Stimulated activated CD8-positive, alpha-beta memory T cell treated with anti-CD3 and anti-CD28 coated beads, Interleukin-4, amount 100 ng/mL, for 4 hours (primary cell): ENCODE measurements around the gene ERP44.
A peak's percentile ranks its signal among the peaks of the same experiment; 100 is the strongest.
"Not testable (repeated sequence)": the region's sequence is repeated elsewhere in the genome, so short reads cannot be mapped to it uniquely, and the experiment has no call there.

Experiments used
- DNase-seq, 2 donors: peaks; one replicate each; pipeline ENCODE4 v3.0.0-alpha.2; 2020; ENCODE audit warnings: low read depth in 2 of 2, low spot score in 1 of 2

ERP44 gene

DNA sequence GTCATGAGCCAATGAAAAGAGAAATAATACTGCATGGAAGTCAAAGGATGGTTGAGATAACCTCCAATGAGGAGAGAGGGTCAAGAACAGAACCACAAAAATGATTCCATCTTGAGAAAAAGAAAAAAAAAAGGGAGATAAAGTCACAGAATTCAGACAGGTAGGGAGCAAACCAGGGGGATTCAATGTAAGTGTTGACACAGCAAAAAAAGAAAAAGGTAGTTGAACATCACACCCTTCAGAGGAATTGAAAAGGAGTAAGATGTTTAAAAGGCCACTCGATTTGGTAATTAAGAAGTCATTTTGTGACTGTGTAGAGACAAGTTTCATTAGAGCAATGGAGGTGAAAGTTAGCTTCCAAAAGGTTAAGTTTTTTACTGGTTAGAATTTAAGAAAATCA, 79.3 kb downstream of the ERP44 start:
- DNase-seq = no peak

DNA sequence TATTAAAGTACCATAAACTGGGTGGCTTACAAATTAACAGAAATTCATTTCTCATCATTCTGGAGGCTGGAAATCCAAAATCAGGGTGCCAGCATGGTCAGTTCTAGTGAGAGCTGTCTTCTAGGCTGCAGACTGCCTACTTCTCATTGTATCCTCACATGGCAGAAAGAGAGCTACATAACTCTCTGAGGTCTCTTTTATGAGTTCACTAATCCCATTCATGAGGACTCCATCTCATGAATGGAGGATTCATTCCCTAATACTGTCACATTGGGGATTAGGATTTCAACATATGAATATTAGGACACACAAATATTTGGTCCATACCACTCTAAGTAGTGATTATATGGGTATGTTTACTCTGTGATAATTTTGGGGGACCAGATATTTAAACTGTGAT, 84.0 kb downstream of the ERP44 start:
- DNase-seq = no peak

GRCh38 chr9:100013573-100013972, 85.2 kb downstream of the ERP44 start:
- no peak for DNase-seq

GRCh38 chr9:100012279-100012678, 86.5 kb downstream of the ERP44 start:
- no peak for DNase-seq

- peak; percentile 6 to 7 for DNase-seq
These were observed 87.6 kb downstream of the ERP44 start for GRCh38 chr9:100011062-100011681.

- no peak for DNase-seq
These were observed 99.0 kb downstream of the ERP44 start for GRCh38 chr9:99999797-100000196.

DNA sequence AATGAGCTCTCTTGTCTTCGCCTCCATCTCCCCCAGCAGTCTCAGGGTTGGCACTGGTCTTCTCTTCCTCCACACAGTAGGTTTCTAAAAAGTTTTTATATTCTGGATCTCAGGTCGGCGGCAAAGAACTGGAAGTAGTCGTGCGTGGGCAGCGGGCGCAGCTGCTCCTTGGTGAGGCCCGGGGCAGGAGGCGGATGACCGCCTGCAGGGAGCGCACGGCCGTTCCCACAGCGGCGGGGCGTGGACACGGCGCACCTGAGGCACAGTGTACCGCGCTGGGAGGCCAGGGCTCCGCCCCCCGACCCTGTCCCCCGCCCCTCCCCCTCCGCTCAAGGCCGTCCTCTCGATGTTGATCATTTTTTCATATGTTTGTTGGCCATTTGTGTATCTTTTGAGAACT, 99.9 kb downstream of the ERP44 start:
- DNase-seq = no peak

DNA sequence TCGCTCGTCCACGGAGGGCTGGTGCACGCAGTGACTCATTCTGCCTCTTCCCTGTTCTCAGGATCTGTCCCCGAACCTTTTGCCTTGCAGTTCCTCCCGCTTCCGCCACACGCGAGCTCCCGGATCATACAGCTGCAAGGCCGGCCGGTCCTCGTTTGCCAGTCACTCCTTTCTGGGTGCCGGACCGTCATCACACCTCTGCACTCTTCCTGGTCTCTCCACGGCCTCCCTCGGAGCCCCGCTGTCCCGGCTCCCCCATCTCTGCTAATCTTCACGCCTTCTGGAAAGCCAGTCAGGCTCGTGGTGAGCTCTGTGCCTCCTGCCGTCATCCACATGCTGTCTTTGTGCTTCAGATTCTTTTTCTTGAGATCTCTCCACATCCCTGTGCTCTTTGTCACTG, 100.5 kb downstream of the ERP44 start:
- DNase-seq = no peak

GRCh38 chr9:99990508-99990907, 108.3 kb downstream of the ERP44 start:
- DNase-seq = not testable (repeated sequence)

DNA sequence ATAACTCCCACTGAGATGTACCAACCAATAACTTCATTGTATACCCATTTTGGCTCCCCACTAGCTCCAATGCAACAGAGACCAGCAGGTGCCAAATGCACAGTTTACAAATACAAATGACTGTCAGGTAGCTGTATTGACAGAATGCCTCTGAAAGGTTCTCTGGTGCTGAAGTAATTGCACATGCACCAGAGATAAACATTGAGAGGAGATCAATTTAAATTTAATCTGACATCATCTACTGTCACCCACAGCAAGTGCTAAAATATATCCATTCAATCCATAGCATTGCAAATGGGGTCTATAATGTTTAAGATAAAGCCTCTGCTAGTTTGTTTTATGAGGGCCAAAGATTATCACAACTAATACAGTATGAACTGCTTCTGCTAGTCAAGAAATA, 112.2 kb downstream of the ERP44 start:
- no peak for DNase-seq

DNA sequence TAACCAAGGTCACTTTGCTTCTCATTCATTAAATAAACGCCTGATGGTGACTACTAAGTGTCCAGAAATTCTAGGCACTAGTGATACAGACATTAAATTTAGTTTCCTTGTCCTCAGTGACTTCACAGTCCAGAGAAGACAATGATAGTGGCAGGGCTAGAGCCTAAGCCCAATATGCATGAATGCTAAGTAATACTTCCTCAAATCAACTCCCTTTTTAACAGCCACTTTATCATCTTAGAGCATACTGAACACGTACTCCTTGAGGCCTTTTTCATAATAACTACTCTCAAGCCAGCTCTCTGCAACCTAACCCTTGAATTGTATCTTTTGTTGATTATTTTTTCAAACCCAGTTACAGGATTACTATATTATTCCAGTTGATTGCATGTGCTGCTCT, 118.2 kb downstream of the ERP44 start:
- no peak for DNase-seq

- no peak for DNase-seq
These were observed 120.6 kb downstream of the ERP44 start for GRCh38 chr9:99978221-99978620.

DNA sequence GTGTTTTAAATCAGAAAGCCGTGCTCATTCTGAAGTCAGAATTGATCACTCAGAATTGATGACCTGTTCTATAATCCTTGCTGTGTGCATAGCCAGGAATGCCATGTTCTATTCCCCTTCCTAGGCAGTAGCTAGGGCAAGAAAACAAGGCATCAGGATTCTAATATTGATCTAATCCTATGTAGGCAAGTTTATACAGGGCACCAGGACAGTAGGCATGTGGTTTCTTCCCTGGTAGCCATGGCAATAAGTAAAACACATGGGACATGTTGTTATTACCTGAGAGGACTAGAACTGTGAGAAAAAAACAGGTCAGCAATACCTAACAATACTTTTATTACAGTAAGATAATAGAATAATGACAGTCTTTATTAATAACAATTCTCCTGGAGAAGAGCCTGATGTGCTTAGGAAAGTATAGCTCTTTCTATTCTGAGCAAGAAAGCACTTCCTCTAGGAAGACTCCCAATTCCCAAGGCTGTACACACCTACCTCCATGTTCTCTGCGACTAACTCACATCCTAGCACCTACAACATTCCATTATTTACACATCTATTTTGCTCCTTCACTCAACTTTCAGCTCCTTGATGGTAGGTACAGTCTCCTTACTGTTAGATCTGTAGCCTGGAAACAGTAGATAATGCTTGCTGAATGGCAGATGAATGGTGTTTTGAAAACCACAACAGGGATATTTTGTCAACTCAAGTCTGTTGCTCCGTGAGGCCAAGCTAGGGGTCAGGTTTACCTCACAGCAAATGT, 121.6 kb downstream of the ERP44 start:
- DNase-seq = no peak

GRCh38 chr9:99973455-99973854, 125.3 kb downstream of the ERP44 start:
- DNase-seq = no peak

DNA sequence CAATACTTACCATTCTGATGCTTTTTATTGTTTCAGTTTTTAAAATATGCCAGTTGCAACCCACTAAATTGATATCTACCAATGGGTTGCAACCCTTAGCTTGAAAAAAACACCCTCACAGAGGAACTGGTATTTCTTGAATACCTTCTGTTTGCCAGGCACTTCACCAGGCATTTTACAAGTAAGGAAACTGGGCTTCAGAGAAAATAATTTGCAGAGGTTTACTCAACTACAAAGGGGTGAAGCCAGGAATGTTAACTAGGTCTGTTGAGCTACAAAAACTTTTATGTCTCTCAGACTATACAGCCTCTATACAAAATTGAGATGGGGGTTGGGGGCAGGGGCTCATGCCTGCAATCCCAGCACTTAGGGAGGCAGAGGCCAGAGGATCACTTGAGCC, 127.4 kb downstream of the ERP44 start:
- DNase-seq = no peak

DNA sequence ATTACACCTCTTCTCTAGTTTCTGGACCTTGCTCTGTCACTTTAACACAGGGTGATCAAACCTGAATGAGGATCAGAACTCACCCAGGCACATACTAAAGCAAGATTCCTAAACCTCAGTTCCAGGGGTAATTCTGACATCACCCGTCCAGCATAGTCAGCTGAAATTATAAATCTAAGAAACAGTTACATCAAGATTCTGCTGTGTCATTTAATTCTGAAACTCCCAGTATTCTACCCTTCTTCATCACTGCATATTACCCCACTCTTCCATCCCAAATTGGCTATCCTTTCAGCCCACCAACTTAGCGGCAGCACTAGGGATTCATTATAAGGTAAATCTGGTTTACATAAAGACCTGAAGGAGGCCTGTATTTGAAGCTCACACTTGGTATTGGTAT, 128.3 kb downstream of the ERP44 start:
- no peak for DNase-seq

GRCh38 chr9:99967457-99967856, 131.3 kb downstream of the ERP44 start:
- no peak for DNase-seq

DNA sequence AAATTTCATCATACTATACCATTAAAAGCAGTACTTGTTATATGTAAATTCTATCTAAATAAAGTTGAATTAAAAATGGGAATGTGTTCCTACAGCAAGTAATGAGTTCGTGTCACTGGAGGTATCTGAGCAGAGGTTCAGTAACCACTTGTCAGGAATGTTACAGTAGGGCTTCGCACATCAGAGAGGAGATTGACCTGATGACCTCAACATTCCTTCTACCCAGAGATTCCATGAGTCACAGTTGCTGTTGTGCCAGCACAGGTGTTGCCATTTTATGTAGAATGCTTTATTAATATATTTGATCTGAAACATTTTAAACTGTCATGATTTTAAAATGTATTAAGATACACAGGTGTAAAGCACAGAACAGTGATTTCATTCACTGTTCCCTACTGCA, 132.1 kb downstream of the ERP44 start:
- no peak for DNase-seq

GRCh38 chr9:99966001-99966400, 132.8 kb downstream of the ERP44 start:
- no peak for DNase-seq

DNA sequence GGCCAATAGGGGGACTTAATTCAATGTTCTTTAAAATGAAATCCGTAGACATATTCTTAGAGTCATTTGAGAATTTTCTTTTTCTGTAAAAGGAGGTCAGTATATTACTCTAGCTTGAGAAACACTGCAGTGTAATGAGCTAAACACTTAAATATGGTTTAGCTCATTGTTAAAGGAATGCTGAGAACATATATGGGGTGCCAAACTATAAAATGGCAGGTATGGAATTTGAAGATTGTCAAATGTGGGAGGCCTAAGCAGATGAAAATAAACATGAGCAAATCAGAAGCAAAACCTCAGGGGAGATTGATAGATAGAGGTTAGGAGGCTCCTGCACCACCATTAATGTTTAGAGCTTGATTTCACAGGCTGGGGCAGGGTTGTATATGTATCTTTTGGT, 134.5 kb downstream of the ERP44 start:
- no peak for DNase-seq

DNA sequence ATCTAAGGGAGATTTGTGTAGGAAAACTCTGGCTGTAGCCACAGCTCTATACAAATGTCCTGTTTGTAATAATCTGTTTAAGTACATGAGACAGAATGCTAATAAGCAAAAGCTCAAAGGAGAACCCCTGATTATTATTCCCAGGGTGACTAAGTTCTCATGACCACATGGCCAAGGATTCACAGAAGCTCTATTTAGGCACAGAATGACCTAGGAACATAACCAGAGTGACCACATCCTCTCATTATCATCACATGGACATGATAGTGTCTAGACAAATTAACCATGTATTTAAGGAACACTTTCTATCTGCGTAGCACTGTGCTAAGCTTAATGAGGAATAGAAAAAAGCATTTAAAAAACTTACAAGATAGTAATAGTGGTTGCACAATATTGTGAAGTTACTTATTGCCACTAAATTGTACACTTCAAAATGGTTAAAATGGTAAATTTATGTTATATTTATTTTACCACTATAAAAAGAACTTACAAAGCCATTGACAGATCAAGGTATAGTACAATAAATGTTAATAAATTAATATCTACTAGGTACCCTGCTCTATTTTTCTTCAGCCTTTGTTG, 136.0 kb downstream of the ERP44 start:
- no peak for DNase-seq

DNA sequence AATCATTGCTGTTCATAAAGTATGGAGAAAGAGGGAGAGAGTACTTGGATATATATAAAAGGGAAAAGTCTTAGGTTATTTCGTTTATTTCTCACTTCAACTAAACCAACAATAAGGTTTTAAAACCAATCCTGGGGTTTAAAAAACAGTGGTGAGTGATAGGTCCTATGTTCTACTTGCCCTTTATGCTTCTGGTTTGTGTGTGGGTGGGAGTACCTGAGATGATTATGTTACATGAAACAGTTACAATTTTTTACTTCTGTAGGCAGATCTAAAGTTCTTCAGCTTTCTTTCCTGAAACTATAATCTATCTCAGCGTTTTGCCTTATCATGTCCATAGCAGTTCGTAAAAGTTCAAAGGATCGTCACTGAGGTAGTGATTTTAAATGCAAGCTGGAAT, 143.2 kb downstream of the ERP44 start:
- no peak for DNase-seq

DNA sequence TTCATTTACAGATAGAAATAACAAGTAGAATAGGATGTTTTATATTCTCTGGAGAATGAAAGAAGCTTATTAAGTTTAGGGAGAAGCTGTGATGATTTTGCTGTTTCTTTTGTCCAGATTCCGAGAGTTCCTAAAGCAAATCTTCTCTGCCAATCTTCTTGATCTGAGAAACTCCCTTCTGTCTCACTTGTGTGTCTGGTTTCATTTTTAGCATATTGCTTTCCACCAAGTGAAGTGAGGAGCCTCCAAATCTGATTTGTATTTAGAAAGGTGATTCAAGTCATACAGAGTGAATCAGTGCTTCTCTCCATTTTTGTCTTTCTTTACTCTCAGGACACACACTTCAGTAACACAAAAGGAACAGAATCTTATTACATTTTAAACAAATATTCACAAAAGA, 144.0 kb downstream of the ERP44 start:
- no peak for DNase-seq
